ENCODE data around the gene WDR1. TPM values are rescaled to one million over a fixed set of nuclear protein-coding genes. Genes with fewer than 3 reads are reported as not detected.

The WDR1 gene
- total RNA-seq, 1 experiment from 2014 or later = 223 TPM

DNA sequence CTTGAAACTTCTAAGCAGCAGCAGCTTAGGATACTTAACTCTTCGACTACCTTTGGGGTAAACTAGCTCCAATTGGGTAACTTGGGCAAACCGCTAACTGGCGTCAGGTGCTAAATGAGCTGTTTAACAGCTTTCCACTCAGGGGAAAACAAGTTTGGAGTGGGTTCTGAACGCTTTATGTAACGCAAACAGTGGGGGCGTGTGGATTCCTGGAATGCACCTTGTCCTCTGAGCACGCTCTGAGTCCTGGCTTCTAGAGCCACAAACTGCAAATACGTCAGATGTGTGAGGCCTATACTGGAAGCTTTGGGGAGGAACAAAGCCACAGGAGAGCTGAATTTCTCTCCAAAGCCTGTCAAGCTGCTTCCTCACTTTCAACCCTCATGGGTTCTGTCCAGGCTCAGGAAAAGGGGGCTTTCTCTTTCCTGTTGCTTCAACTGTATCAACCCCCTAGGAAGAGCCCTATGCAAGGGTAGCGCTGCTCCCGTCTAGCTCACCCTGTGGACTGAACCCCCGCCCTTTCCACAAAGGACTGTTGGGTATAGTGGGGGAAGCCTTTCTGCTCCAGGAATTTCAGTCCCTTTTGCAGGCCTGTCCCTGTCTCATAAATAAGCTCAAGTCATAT lies 4.5 kb upstream of the WDR1 start (continued):
- TF ChIP-seq SIN3A (IDR thresholded peaks at IDR 0.05; ENCODE audit: low read depth) = no peak
- no peak for TF ChIP-seq EGR1 (IDR thresholded peaks at IDR 0.05; ENCODE audit: low read depth)
- TF ChIP-seq MAX (IDR thresholded peaks at IDR 0.05) = no peak
- TF ChIP-seq JUND (IDR thresholded peaks at IDR 0.05) = no peak
- no peak for TF ChIP-seq YY1 (IDR thresholded peaks at IDR 0.05; ENCODE audit: extremely low read depth, insufficient replicate concordance, low read depth, low read length)
- no peak for TF ChIP-seq CEBPB (IDR thresholded peaks at IDR 0.05; ENCODE audit: low read depth)
- no peak for TF ChIP-seq FOSL1 (IDR thresholded peaks at IDR 0.05; ENCODE audit: low read depth)
- no peak for TF ChIP-seq EZH2 (IDR thresholded peaks at IDR 0.05)
- TF ChIP-seq ZFX (IDR thresholded peaks at IDR 0.05) = no peak

- Histone ChIP-seq H3K27ac (ENCODE audit: low read depth, low read length) (no peak overlapping the region), H3K27me3 (ENCODE audit: insufficient read depth, low read length) (no peaks in the 10 kb centered on the region), H3K4me3 (replicated peaks in 1 of 2; ENCODE audit: low read depth in 1 of 2, low read length in 2 of 2) (no peak overlapping the region), H4K20me1 (ENCODE audit: insufficient read depth) (no peaks in the 10 kb centered on the region), H3K36me3 (ENCODE audit: control insufficient read depth in 1 of 2, insufficient read depth in 2 of 2, low read length in 2 of 2) (peaks cover 5 to 9% of the 10 kb centered on the region in 2 experiments; a peak in 3 of 4 replicates), H3K4me1 (ENCODE audit: control insufficient read depth in 1 of 2, insufficient read depth in 2 of 2, low read length in 2 of 2) (peaks cover 12 to 28% of the 10 kb centered on the region in 2 experiments), H3K9ac (ENCODE audit: low read length) (no peak overlapping the region), H3K9me2 (ENCODE audit: insufficient read depth) (no peaks in the 10 kb centered on the region), H2AFZ (ENCODE audit: low read depth, low read length, poor library complexity, severe bottlenecking) (no peak overlapping the region), H3K79me2 (ENCODE audit: insufficient read depth, low read length) (peaks cover 14% of the 10 kb centered on the region), H3K9me3 (ENCODE audit: control insufficient read depth in 1 of 2, insufficient read depth in 1 of 2, low read depth in 1 of 2, low read length in 2 of 2) (no peaks in the 10 kb centered on the region), H3K4me2 (ENCODE audit: low read length) (no peak overlapping the region)
- ChIA-PET RAD21 (ENCODE audit: low non-redundant PET in 1 of 2, low total read pairs in 2 of 2, uncharacterized antibody in 2 of 2, unreplicated experiment in 2 of 2) (no interaction called here), CTCF (no interaction called here), POLR2A (interaction anchor here (1.0 to 1.2 kb wide), 2 partner anchors 13 to 22 kb away, joined by 3 read pairs; no protein-coding TSS in a partner anchor)
- BruUV-seq (replicated peaks) = no TSS peak
- intact Hi-C loops (cut with micrococcal nuclease) = loop anchor here (5.0 kb wide), 1 partner anchor 1623 kb away; no protein-coding TSS in a partner anchor
- no peak for ATAC-seq
- TF ChIP-seq EZH2 (IDR thresholded peaks at IDR 0.05) = no peak
- DNase-seq (ENCODE audit: low read depth, low spot score) = no peak
These were observed 3.2 kb upstream of the WDR1 start for GRCh38 chr4:10119773-10120172.
